Measurements from ENCODE around the gene MAP2K5. TPM values are rescaled to one million over a fixed set of nuclear protein-coding genes. Genes with fewer than 3 reads are reported as not detected.
"Not testable (repeated sequence)": the region's sequence is repeated elsewhere in the genome, so short reads cannot be mapped to it uniquely, and the experiment has no call there.

The MAP2K5 gene
- total and polyA plus RNA-seq, 10 of the 15 experiments (the other 5 are each of a cell fraction or from before 2014, with no cell fraction given): 1.3 to 19.4 (median 9.6) TPM

- Histone ChIP-seq H3K79me2 (ENCODE audit: control insufficient read depth, insufficient read depth, low read length) (no peaks in the 10 kb centered on the region), H3K4me2 (ENCODE audit: control insufficient read depth, insufficient read depth) (no peak overlapping the region), H3K9ac (ENCODE audit: control insufficient read depth, insufficient read depth, low read length) (no peak overlapping the region), H3K4me3 (no peak overlapping the region), H3K27ac (ENCODE audit: control insufficient read depth, insufficient read depth) (no peak overlapping the region), H3K4me1 (ENCODE audit: control insufficient read depth, insufficient read depth, low read length) (no peaks in the 10 kb centered on the region), H3K9me3 (replicated peaks; ENCODE audit: control insufficient read depth, insufficient read depth, low read length) (no peaks in the 10 kb centered on the region; the same call in 2 of the 3 replicates), H3K27me3 (replicated peaks in 1 of 2; ENCODE audit: control insufficient read depth in 2 of 2, insufficient read depth in 2 of 2, low read length in 1 of 2) (no peaks in the 10 kb centered on the region), H3K36me3 (ENCODE audit: control insufficient read depth in 2 of 2, insufficient read depth in 2 of 2, low read length in 1 of 2) (peaks cover 0 to 2% of the 10 kb centered on the region in 2 experiments; a peak in 1 of 4 replicates), H4K20me1 (ENCODE audit: control insufficient read depth, insufficient read depth) (no peaks in the 10 kb centered on the region), H2AFZ (ENCODE audit: control insufficient read depth, low read depth, low read length) (no peak overlapping the region)
- TF ChIP-seq CHD2 (IDR thresholded peaks at IDR 0.05; ENCODE audit: borderline replicate concordance, low read depth, low read length) (no peak), NBN (IDR thresholded peaks at IDR 0.05) (no peak), USF2 (IDR thresholded peaks at IDR 0.05; ENCODE audit: borderline replicate concordance, low read depth, low read length) (no peak), BCLAF1 (IDR thresholded peaks at IDR 0.05) (no peak), SPI1 (IDR thresholded peaks at IDR 0.05; ENCODE audit: borderline replicate concordance, insufficient read depth, low read depth, low read length) (no peak), RCOR1 (conservative IDR thresholded peaks at IDR 0.05; ENCODE audit: low read depth, low read length) (no peak), RELA (IDR thresholded peaks at IDR 0.05; ENCODE audit: borderline replicate concordance, partially characterized antibody) (no peak)
- TF ChIP-seq, protein P1, sequence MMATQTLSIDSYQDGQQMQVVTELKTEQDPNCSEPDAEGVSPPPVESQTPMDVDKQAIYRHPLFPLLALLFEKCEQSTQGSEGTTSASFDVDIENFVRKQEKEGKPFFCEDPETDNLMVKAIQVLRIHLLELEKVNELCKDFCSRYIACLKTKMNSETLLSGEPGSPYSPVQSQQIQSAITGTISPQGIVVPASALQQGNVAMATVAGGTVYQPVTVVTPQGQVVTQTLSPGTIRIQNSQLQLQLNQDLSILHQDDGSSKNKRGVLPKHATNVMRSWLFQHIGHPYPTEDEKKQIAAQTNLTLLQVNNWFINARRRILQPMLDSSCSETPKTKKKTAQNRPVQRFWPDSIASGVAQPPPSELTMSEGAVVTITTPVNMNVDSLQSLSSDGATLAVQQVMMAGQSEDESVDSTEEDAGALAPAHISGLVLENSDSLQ (IDR thresholded peaks at IDR 0.05): no peak
- FAIRE-seq (no peak), ATAC-seq (no peak), DNase-seq (ENCODE audit: low read depth, low spot score) (no peak)
- intact Hi-C loops (cut with micrococcal nuclease; ENCODE audit: unreplicated experiment) (no loop called here), in situ Hi-C loops (cut with MboI) (no loop called here)
- RAD21 ChIA-PET (ENCODE audit: unreplicated experiment): interaction anchor here (0.7 kb wide), 1 partner anchor 141 kb away, joined by 3 read pairs; no protein-coding TSS in a partner anchor
- POLR2A ChIA-PET: no interaction called here
- no TSS peak for BruUV-seq (replicated peaks)
- CTCF ChIA-PET: interaction anchor here (2.3 kb wide), 1 partner anchor 18 kb away, joined by 5 read pairs; no protein-coding TSS in a partner anchor
- SMC1A ChIA-PET (ENCODE audit: uncharacterized antibody, unreplicated experiment): interaction anchor here (1.0 to 1.4 kb wide), 3 partner anchors 11 to 175 kb away, joined by 3 read pairs; no protein-coding TSS in a partner anchor
- WGBS (ENCODE audit: insufficient coverage, insufficient replicate concordance, low lambda C conversion rate, missing lambda C conversion rate): 97% methylated on average over 3 of the region's 3 CpGs
Observed at GRCh38 chr15:67632261-67632660, 89.8 kb downstream of the MAP2K5 start.

DNA sequence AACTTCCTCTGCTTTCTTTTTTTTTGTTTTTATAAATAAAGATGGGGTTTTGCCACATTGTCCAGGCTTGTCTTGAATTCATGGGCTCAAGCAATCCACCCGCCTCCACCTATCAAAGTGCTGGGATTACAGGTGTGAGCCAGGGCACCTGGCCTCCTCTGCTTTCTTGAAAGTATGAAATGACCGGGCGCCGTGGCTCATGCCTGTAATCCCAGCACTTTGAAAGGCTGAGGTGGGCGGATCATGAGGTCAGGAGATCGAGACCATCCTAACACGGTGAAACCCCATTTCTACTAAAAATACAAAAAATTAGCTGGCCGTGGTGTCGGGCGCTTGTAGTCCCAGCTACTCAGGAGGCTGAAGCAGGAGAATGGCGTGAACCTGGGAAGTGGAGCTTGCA, 93.4 kb downstream of the MAP2K5 start:
- H3K9me3 ChIP-seq (replicated peaks; ENCODE audit: control insufficient read depth, insufficient read depth, low read length); FAIRE-seq; H3K27ac ChIP-seq (ENCODE audit: control insufficient read depth, insufficient read depth); H3K27me3 ChIP-seq (replicated peaks in 1 of 2; ENCODE audit: control insufficient read depth in 2 of 2, insufficient read depth in 2 of 2, low read length in 1 of 2); H4K20me1 ChIP-seq (ENCODE audit: control insufficient read depth, insufficient read depth); H3K4me1 ChIP-seq (ENCODE audit: control insufficient read depth, insufficient read depth, low read length); H3K79me2 ChIP-seq (ENCODE audit: control insufficient read depth, insufficient read depth, low read length); DNase-seq (ENCODE audit: low read depth, low spot score); H3K36me3 ChIP-seq (ENCODE audit: control insufficient read depth in 2 of 2, insufficient read depth in 2 of 2, low read length in 1 of 2); H3K9ac ChIP-seq (ENCODE audit: control insufficient read depth, insufficient read depth, low read length); H3K4me3 ChIP-seq; intact Hi-C loops (cut with micrococcal nuclease; ENCODE audit: unreplicated experiment); BruUV-seq (replicated peaks); RAD21 ChIA-PET (ENCODE audit: unreplicated experiment); H2AFZ ChIP-seq (ENCODE audit: control insufficient read depth, low read depth, low read length); in situ Hi-C loops (cut with MboI); ATAC-seq: not testable (repeated sequence)
- ChIA-PET CTCF (interaction anchor here (1.1 kb wide), 1 partner anchor 23 kb away, joined by 3 read pairs; no protein-coding TSS in a partner anchor), POLR2A (interaction anchor here (0.7 kb wide), 1 partner anchor 37 kb away, joined by 3 read pairs; no protein-coding TSS in a partner anchor), SMC1A (ENCODE audit: uncharacterized antibody, unreplicated experiment) (interaction anchor here (1.0 kb wide), 1 partner anchor 41 kb away, joined by 3 read pairs; no protein-coding TSS in a partner anchor)
- H3K4me2 ChIP-seq (ENCODE audit: control insufficient read depth, insufficient read depth): peak overlapping the region; percentile 13; the same call in 1 of the 2 replicates
- 78% methylated on average over 11 of the region's 11 CpGs for WGBS (ENCODE audit: insufficient coverage, insufficient replicate concordance, low lambda C conversion rate, missing lambda C conversion rate)

All from GM12878 (cell line).